HL-60 (cell line): ENCODE results near the gene PLEKHG1.

Experiments
- DNase-seq, 2 experiments: peaks; one replicate each; pipeline ENCODE4 v3.0.0-alpha.2; 2010 to 2020; ENCODE audit warnings: low read depth in 1 of 2, low spot score in 1 of 2
- H3K27ac ChIP-seq: fragments of 250-450 bp; sonication (Bioruptor Pico); replicated peaks from 2 replicates; pipeline ENCODE4 v1.5.1; 2020; ENCODE audit warnings: mild to moderate bottlenecking, moderate library complexity
- H3K27me3 ChIP-seq: fragments of 250-450 bp; sonication (Bioruptor Pico); 2 replicates; pipeline ENCODE4 v1.5.1; 2021; ENCODE audit warnings: mild to moderate bottlenecking, moderate library complexity; ENCODE audit not compliant: insufficient read depth, poor library complexity, severe bottlenecking
- H3K4me3 ChIP-seq: replicated peaks from 2 replicates; pipeline ENCODE4 v1.5.1; 2011; ENCODE audit warnings: mild to moderate bottlenecking, control low read depth, low read length; ENCODE audit not compliant: insufficient read depth
- CTCF ChIP-seq: IDR thresholded peaks from one replicate; pipeline ENCODE4 v1.5.1; 2011; ENCODE audit warnings: low read length, control low read depth, inconsistent platforms; ENCODE audit not compliant: insufficient read depth
- GABPA ChIP-seq: IDR thresholded peaks from 2 replicates; pipeline ENCODE4 v1.6.1; 2012; ENCODE audit warnings: low read depth
- POLR2AphosphoS5 ChIP-seq: IDR thresholded peaks from 2 replicates; pipeline ENCODE4 v1.6.1; 2012; ENCODE audit warnings: low read depth
- REST ChIP-seq: IDR thresholded peaks from 2 replicates; pipeline ENCODE4 v1.6.1; 2012; ENCODE audit warnings: low read depth; ENCODE audit not compliant: insufficient replicate concordance
- SPI1 ChIP-seq: IDR thresholded peaks from 2 replicates; pipeline ENCODE4 v1.6.1; 2012; ENCODE audit warnings: low read depth, mild to moderate bottlenecking, borderline replicate concordance

PLEKHG1 gene

GRCh38 chr6:150568560-150568959 is 31.1 kb upstream of the PLEKHG1 start:
- DNase-seq = no peak
- Histone ChIP-seq H3K27ac (no peak overlapping the region), H3K27me3 (peaks cover 8% of the 10 kb centered on the region), H3K4me3 (no peak overlapping the region)
- TF ChIP-seq GABPA (no peak), SPI1 (no peak), CTCF (no peak), POLR2AphosphoS5 (no peak), REST (no peak)

GRCh38 chr6:150569161-150569560 is 30.5 kb upstream of the PLEKHG1 start:
- TF ChIP-seq SPI1 (no peak), REST (no peak), CTCF (no peak), POLR2AphosphoS5 (no peak), GABPA (no peak)
- H3K4me3 ChIP-seq = no peak overlapping the region
- no peak for DNase-seq
- H3K27ac ChIP-seq = no peak overlapping the region
- H3K27me3 ChIP-seq = peaks cover 10% of the 10 kb centered on the region

GRCh38 chr6:150573041-150573681 is 26.5 kb upstream of the PLEKHG1 start:
- Histone ChIP-seq H3K4me3 (no peak overlapping the region), H3K27ac (no peak overlapping the region), H3K27me3 (peaks cover 10% of the 10 kb centered on the region)
- TF ChIP-seq SPI1 (no peak), GABPA (no peak), POLR2AphosphoS5 (no peak)
- no peak for DNase-seq

- no peak overlapping the region for H3K4me3 ChIP-seq
- peaks cover 2% of the 10 kb centered on the region for H3K27me3 ChIP-seq
Measured at GRCh38 chr6:150575836-150576235, 23.8 kb upstream of the PLEKHG1 start.

More at GRCh38 chr6:150575836-150576235, 23.8 kb upstream of the PLEKHG1 start:
- H3K27ac ChIP-seq = no peak overlapping the region
- no peak for DNase-seq
- no peak for TF ChIP-seq SPI1
- TF ChIP-seq CTCF = no peak
- no peak for TF ChIP-seq POLR2AphosphoS5
- TF ChIP-seq GABPA = no peak
- no peak for TF ChIP-seq REST
